ENCODE results near the gene MEX3D.

The MEX3D gene

GRCh38 chr19:1567848-1568227 is 287 bp downstream of the MEX3D start:
- H3K9me3 ChIP-seq, result no peaks in the 10 kb centered on the region
- no peak overlapping the region for H3K4me3 ChIP-seq (ENCODE audit: low read depth in 1 of 2, low read length in 1 of 2)
- H3K36me3 ChIP-seq, result no peaks in the 10 kb centered on the region
- TF ChIP-seq, protein P1, sequence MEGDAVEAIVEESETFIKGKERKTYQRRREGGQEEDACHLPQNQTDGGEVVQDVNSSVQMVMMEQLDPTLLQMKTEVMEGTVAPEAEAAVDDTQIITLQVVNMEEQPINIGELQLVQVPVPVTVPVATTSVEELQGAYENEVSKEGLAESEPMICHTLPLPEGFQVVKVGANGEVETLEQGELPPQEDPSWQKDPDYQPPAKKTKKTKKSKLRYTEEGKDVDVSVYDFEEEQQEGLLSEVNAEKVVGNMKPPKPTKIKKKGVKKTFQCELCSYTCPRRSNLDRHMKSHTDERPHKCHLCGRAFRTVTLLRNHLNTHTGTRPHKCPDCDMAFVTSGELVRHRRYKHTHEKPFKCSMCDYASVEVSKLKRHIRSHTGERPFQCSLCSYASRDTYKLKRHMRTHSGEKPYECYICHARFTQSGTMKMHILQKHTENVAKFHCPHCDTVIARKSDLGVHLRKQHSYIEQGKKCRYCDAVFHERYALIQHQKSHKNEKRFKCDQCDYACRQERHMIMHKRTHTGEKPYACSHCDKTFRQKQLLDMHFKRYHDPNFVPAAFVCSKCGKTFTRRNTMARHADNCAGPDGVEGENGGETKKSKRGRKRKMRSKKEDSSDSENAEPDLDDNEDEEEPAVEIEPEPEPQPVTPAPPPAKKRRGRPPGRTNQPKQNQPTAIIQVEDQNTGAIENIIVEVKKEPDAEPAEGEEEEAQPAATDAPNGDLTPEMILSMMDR (IDR thresholded peaks at IDR 0.05), result no peak
- H3K4me1 ChIP-seq (ENCODE audit: control insufficient read depth in 1 of 2, insufficient read depth in 1 of 2, low read depth in 1 of 2, low read length in 1 of 2), result peaks cover 5 to 12% of the 10 kb centered on the region in 2 experiments
- no peak overlapping the region for H3K27ac ChIP-seq
- peaks cover 80% of the 10 kb centered on the region for H3K27me3 ChIP-seq

GRCh38 chr19:1567116-1567847 is 843 bp downstream of the MEX3D start:
- Histone ChIP-seq H3K4me1 (ENCODE audit: control insufficient read depth in 1 of 2, insufficient read depth in 1 of 2, low read depth in 1 of 2, low read length in 1 of 2) (peaks cover 5 to 12% of the 10 kb centered on the region in 2 experiments), H3K36me3 (no peaks in the 10 kb centered on the region), H3K4me3 (ENCODE audit: low read depth in 1 of 2, low read length in 1 of 2) (peak overlapping the region in 1 of 2 experiments; percentile 41), H3K27ac (no peak overlapping the region), H3K27me3 (peaks cover 86% of the 10 kb centered on the region), H3K9me3 (no peaks in the 10 kb centered on the region)
- TF ChIP-seq, protein P1 (IDR thresholded peaks at IDR 0.05), result no peak

- H3K4me1 ChIP-seq (ENCODE audit: control insufficient read depth in 1 of 2, insufficient read depth in 1 of 2, low read depth in 1 of 2, low read length in 1 of 2), result peaks cover 5 to 12% of the 10 kb centered on the region in 2 experiments
- H3K4me3 ChIP-seq (ENCODE audit: low read depth in 1 of 2, low read length in 1 of 2), result no peak overlapping the region
- H3K27ac ChIP-seq, result no peak overlapping the region
- no peaks in the 10 kb centered on the region for H3K36me3 ChIP-seq
- TF ChIP-seq, protein P1 (IDR thresholded peaks at IDR 0.05), result no peak
- peaks cover 89% of the 10 kb centered on the region for H3K27me3 ChIP-seq
- H3K9me3 ChIP-seq, result no peaks in the 10 kb centered on the region
Measured at GRCh38 chr19:1566392-1567115, 1.6 kb downstream of the MEX3D start.

DNA sequence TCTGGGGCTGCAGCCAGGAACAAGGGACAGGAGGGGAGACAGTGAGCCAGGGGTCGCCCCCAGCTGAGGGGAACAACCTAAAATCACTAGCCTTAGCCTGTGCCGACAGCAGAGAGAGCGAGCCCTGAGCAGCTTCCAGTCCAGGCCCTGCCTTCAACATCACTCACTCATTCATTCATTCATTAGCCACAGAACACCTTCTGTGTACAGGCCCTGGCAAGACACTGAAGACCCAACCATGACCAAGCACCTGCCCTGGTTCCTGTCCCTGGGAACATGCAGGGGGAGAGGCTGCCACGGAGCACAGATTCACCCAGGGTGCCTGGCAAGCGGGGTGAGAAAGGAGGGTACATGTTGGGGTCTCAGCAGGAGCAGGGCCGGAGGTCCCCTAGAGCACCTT is 4.9 kb downstream of the MEX3D start:
- no peaks in the 10 kb centered on the region for H3K36me3 ChIP-seq
- H3K9me3 ChIP-seq, result no peaks in the 10 kb centered on the region
- H3K4me3 ChIP-seq (ENCODE audit: low read depth in 1 of 2, low read length in 1 of 2), result no peak overlapping the region
- TF ChIP-seq, protein P1 (IDR thresholded peaks at IDR 0.05), result no peak
- H3K4me1 ChIP-seq (ENCODE audit: control insufficient read depth in 1 of 2, insufficient read depth in 1 of 2, low read depth in 1 of 2, low read length in 1 of 2), result peaks cover 2 to 8% of the 10 kb centered on the region in 2 experiments
- H3K27me3 ChIP-seq, result peaks cover 78% of the 10 kb centered on the region
- no peak overlapping the region for H3K27ac ChIP-seq

GRCh38 chr19:1561236-1561842 is 6.8 kb downstream of the MEX3D start:
- H3K36me3 ChIP-seq, result no peaks in the 10 kb centered on the region
- no peaks in the 10 kb centered on the region for H3K4me1 ChIP-seq (ENCODE audit: control insufficient read depth in 1 of 2, insufficient read depth in 1 of 2, low read depth in 1 of 2, low read length in 1 of 2)
- H3K27me3 ChIP-seq, result peaks cover 67% of the 10 kb centered on the region
- TF ChIP-seq, protein P1 (IDR thresholded peaks at IDR 0.05), result no peak
- H3K4me3 ChIP-seq (ENCODE audit: low read depth in 1 of 2, low read length in 1 of 2), result no peak overlapping the region
- H3K27ac ChIP-seq, result no peak overlapping the region
- H3K9me3 ChIP-seq, result no peaks in the 10 kb centered on the region
